Loucy (cell line): Measurements from ENCODE around the gene TMEM182.

Source experiments
- H2AFZ ChIP-seq: fragments of 200-600 bp; sonication (generic); 2 replicates; pipeline ENCODE4 v1.6.0; 2016; ENCODE audit warnings: antibody characterized with exemption, mild to moderate bottlenecking, low read length, moderate library complexity
- H3F3A ChIP-seq: fragments of 200-600 bp; 2 replicates; pipeline ENCODE4 v1.6.0; 2016; ENCODE audit warnings: antibody characterized with exemption, low read depth, mild to moderate bottlenecking
- H3K27me3 ChIP-seq: fragments of 200-600 bp; sonication (generic); 2 replicates; pipeline ENCODE4 v1.6.1; 2014; ENCODE audit warnings: low read length, mild to moderate bottlenecking; ENCODE audit not compliant: insufficient read depth, poor library complexity, severe bottlenecking
- H3K36me3 ChIP-seq: fragments of 200-600 bp; sonication (generic); 2 replicates; pipeline ENCODE4 v1.6.1; 2016; ENCODE audit warnings: low read length; ENCODE audit not compliant: insufficient read depth
- H3K4me1 ChIP-seq: fragments of 200-600 bp; sonication (generic); 2 replicates; pipeline ENCODE4 v1.5.1; 2014; ENCODE audit warnings: low read length, mild to moderate bottlenecking; ENCODE audit not compliant: insufficient read depth, poor library complexity, severe bottlenecking
- H3K4me2 ChIP-seq: fragments of 200-600 bp; sonication (generic); 2 replicates; pipeline ENCODE4 v1.6.0; 2014; ENCODE audit warnings: antibody characterized with exemption, low read length, low read depth, mild to moderate bottlenecking; ENCODE audit not compliant: poor library complexity, severe bottlenecking
- H3K4me3 ChIP-seq: fragments of 200-600 bp; sonication (generic); 2 replicates; pipeline ENCODE4 v1.5.1; 2014; ENCODE audit warnings: low read length, mild to moderate bottlenecking, mixed read lengths; ENCODE audit not compliant: poor library complexity, severe bottlenecking
- H3K79me2 ChIP-seq: fragments of 200-600 bp; sonication (generic); 2 replicates; pipeline ENCODE4 v1.6.1; 2014; ENCODE audit warnings: low read length; ENCODE audit not compliant: insufficient read depth
- H3K9ac ChIP-seq: fragments of 200-600 bp; sonication (generic); 2 replicates; pipeline ENCODE4 v1.6.0; 2014; ENCODE audit warnings: mild to moderate bottlenecking, low read depth, low read length, moderate library complexity; ENCODE audit not compliant: poor library complexity, severe bottlenecking
- H3K9me2 ChIP-seq: fragments of 200-600 bp; sonication (generic); replicated peaks from 2 replicates; pipeline ENCODE4 v1.6.1; 2016; ENCODE audit warnings: low read depth, low read length, mixed read lengths
- H3K9me3 ChIP-seq: fragments of 200-600 bp; sonication (generic); 2 replicates; pipeline ENCODE4 v1.6.1; 2014; ENCODE audit warnings: mild to moderate bottlenecking, antibody characterized with exemption, low read length, low read depth; ENCODE audit not compliant: insufficient read depth
- H4K20me1 ChIP-seq: fragments of 200-600 bp; sonication (generic); 2 replicates; pipeline ENCODE4 v1.6.0; 2014; ENCODE audit warnings: antibody characterized with exemption, low read length, mild to moderate bottlenecking; ENCODE audit not compliant: insufficient read depth, poor library complexity, severe bottlenecking
- CTCF ChIP-seq: fragments of 200-600 bp; sonication (generic); conservative IDR thresholded peaks from 2 replicates; pipeline ENCODE4 v1.5.1; 2014; ENCODE audit warnings: mild to moderate bottlenecking, antibody characterized with exemption, low read length
- EZH2phosphoT487 ChIP-seq: fragments of 200-600 bp; IDR thresholded peaks from 2 replicates; pipeline ENCODE4 v1.6.1; 2018; ENCODE audit warnings: antibody characterized with exemption, mild to moderate bottlenecking, moderate library complexity, borderline replicate concordance

Gene TMEM182

GRCh38 chr2:102724016-102724490, 37.8 kb upstream of the TMEM182 start:
- H3K36me3 ChIP-seq: peaks cover 74% of the 10 kb centered on the region; the same call in 1 of the 2 replicates
- no peaks in the 10 kb centered on the region for H3K9me2 ChIP-seq
- H3K27me3 ChIP-seq: no peaks in the 10 kb centered on the region
- H3K79me2 ChIP-seq: no peaks in the 10 kb centered on the region
- H3K9ac ChIP-seq: no peak overlapping the region
- H3F3A ChIP-seq: no peaks in the 10 kb centered on the region
- no peaks in the 10 kb centered on the region for H3K9me3 ChIP-seq
- H2AFZ ChIP-seq: no peak overlapping the region
- TF ChIP-seq CTCF: no peak
- TF ChIP-seq EZH2phosphoT487: no peak
- H4K20me1 ChIP-seq: no peaks in the 10 kb centered on the region
- no peak overlapping the region for H3K4me2 ChIP-seq
- H3K4me1 ChIP-seq: no peaks in the 10 kb centered on the region
- no peak overlapping the region for H3K4me3 ChIP-seq

DNA sequence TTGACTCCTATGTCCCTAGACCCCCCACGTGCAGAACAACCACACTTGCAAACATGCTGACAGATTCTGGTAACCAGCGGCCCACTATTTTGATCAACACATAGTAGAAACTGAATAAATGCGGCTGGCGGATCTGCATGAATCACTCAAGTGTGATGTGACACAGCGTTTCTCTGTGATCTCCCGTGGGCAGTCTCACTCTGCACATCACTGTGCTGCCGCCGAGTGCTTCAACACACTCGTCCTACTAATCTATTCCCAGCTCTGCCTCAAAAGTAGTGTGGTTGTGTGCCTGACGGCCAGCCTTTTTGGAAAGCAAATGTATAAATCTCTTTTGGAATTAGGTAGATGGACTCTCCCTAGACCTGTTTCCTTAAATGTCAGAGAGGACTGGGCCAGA, 37.3 kb upstream of the TMEM182 start:
- Histone ChIP-seq H3K4me2 (no peak overlapping the region), H3K4me3 (no peak overlapping the region), H3K9ac (no peak overlapping the region), H3K36me3 (peaks cover 70% of the 10 kb centered on the region; the same call in 1 of the 2 replicates), H2AFZ (no peak overlapping the region), H3K79me2 (no peaks in the 10 kb centered on the region), H3K9me3 (no peaks in the 10 kb centered on the region), H3K4me1 (no peaks in the 10 kb centered on the region), H3K9me2 (no peaks in the 10 kb centered on the region), H4K20me1 (no peaks in the 10 kb centered on the region), H3K27me3 (no peaks in the 10 kb centered on the region), H3F3A (no peaks in the 10 kb centered on the region)
- no peak for TF ChIP-seq CTCF

DNA sequence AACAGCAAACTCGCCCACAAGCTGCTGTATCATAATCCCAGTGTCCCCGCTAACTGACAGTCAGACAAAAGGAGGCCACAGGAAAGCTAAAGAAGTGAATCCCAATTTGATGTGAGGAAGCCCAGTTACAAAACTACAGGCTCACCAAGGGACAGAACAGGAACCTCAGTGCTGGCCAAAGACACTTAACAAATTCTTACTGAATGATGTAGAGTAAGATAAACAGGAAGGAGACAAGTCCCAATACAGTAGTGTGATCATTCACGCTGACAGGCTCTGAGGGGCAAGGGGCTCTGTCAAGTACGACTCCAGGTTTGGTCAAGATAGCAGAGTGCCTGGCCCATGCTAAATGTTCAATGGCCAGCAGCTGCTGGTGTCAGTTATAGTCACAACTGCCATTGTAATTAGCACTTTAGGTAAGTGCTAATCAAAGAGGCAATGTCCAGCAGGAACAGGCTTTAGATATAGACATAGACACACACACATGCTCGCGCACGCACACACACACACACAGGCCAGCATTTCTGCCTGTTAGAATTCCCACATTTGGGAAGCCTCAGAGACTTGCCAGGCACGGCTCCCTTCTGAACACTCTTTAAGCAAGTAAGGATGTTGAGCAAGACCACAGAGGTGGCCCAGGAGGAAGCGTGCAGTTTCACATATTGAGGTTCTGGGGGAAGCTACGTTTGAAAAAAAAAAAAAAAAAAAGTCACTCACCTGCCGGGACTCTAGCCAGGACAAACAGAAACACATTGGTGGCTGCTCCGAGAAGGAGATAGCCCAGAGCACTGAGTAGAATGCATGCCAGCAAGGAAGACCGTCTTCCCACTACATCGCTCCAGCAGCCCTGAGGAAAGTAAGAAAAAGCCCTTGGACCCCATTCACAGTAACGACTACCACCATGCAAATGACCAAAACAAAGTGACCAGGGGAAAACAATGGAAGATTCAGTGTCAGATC, 35.4 kb upstream of the TMEM182 start:
- Histone ChIP-seq H3K27me3 (no peaks in the 10 kb centered on the region), H3K79me2 (no peaks in the 10 kb centered on the region), H2AFZ (no peak overlapping the region), H3K4me1 (no peaks in the 10 kb centered on the region), H3F3A (no peaks in the 10 kb centered on the region), H3K9me2 (no peaks in the 10 kb centered on the region), H3K9ac (no peak overlapping the region), H4K20me1 (no peaks in the 10 kb centered on the region), H3K9me3 (no peaks in the 10 kb centered on the region), H3K36me3 (peaks cover 51% of the 10 kb centered on the region; the same call in 1 of the 2 replicates), H3K4me3 (no peak overlapping the region), H3K4me2 (no peak overlapping the region)
- no peak for TF ChIP-seq CTCF
- no peak for TF ChIP-seq EZH2phosphoT487
